KOPT-K1 (cell line): Measurements from ENCODE around the gene ABL1.

ENCODE experiments used
- H3K27ac ChIP-seq: fragments of 200-600 bp; sonication (generic); 2 replicates; pipeline ENCODE4 v1.5.1; 2016; ENCODE audit warnings: antibody characterized with exemption, mild to moderate bottlenecking, low read depth, low read length; ENCODE audit not compliant: poor library complexity, severe bottlenecking
- H3K36me3 ChIP-seq: fragments of 200-600 bp; sonication (generic); 2 replicates; pipeline ENCODE4 v1.5.1; 2017; ENCODE audit warnings: antibody characterized with exemption, mild to moderate bottlenecking, low read length, moderate library complexity; ENCODE audit not compliant: insufficient read depth
- H3K9me3 ChIP-seq: fragments of 200-600 bp; sonication (generic); 2 replicates; pipeline ENCODE4 v1.5.1; 2017; ENCODE audit warnings: antibody characterized with exemption, low read length, mild to moderate bottlenecking; ENCODE audit not compliant: insufficient read depth, poor library complexity, severe bottlenecking

ABL1 gene

DNA sequence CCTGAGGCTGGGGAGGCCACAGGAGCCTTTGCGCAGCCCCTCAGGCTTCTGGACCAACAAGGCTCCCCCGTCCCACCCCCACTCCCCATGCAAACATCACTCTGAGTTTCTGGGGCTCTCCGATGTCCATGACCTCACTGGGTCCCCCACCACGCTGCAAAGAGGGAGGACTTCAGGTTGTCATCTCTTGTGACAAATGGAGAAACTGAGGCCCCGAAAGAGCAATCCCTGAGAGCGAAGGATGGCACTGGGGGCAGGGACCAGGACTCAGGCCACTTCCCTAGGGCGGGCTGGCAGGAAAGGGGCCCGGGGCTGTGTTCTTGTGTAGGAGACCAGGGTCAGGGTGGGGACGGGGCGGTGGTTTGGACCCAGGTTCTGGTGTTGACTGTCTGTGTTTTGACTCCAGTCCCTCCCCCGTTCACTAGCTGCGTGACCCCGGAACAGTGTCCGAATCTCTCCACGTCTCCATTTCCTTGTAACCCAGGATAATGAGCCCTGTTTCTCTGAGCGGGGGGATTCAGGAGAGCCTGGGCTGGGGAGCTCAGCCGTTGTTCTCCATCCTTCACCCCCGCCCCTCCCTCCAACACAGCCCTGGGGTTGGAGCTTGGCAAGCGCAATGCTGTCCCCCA lies 90.1 kb downstream of the ABL1 start:
- no peaks in the 10 kb centered on the region for H3K9me3 ChIP-seq
- H3K27ac ChIP-seq, result no peak overlapping the region
- H3K36me3 ChIP-seq, result no peaks in the 10 kb centered on the region

DNA sequence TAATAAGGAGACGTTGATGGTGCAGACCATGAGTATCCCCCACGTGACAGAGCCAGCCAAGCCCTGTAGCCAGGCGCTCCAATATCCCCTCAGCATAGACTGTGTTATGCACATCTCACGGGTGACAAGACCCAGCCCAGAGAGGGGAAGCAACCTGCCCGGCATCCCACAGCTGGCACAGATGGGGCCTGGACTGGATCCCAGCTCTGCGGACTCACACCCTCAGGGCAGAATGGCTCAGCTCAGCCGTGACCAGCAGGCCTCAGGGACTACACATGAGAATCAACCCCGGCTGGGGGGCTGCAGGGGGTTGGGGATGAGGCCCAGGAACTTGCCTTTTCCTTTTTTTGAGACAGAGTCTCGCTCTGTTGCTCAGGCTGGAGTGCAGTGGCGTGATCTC lies 92.3 kb downstream of the ABL1 start:
- Histone ChIP-seq H3K9me3 (no peaks in the 10 kb centered on the region), H3K36me3 (no peaks in the 10 kb centered on the region), H3K27ac (no peak overlapping the region)

DNA sequence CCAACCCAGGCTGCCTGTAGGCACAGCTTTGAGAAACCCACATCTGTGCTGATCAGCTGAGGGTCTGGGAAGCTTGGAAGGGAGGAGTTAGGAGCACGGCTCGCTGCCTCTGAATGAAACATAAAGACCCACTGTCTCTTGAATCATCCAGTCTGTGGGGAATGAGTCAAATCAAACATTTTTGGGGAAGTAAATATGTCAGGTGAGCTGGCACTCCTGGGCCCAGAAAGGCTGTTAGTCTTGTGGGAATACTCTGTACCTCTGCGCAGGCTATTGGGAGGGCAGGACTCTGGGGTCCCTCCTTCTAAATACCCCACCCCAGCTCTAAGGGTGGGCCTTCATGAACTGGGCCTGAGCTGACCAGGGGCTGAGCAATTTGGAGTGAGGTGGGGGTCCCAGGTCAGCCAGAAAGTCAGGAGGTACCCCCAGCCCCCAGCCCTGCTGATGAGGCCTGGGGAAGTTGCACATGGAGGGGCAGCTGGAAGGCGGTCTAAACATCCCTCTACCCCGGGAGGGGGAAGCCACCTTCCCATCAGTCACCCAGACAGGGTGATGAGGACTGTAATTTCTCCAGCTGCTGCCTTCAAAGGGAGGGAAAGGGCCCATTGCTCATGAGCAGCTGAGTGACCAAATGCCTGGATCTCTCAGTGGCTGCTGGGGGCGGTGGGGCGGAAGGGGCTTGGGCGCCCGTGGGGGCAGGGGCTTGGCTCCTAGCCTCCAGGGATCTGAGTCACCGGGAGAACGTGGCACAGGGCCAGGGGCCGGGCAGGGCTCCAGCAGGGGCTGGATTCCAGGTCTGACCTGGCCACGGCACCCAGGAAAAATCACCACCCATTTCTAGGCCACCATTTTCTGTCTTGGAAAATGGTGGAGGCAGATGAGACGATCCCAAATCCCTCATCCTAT lies 93.2 kb downstream of the ABL1 start:
- Histone ChIP-seq H3K27ac (no peak overlapping the region), H3K9me3 (no peaks in the 10 kb centered on the region), H3K36me3 (no peaks in the 10 kb centered on the region)

DNA sequence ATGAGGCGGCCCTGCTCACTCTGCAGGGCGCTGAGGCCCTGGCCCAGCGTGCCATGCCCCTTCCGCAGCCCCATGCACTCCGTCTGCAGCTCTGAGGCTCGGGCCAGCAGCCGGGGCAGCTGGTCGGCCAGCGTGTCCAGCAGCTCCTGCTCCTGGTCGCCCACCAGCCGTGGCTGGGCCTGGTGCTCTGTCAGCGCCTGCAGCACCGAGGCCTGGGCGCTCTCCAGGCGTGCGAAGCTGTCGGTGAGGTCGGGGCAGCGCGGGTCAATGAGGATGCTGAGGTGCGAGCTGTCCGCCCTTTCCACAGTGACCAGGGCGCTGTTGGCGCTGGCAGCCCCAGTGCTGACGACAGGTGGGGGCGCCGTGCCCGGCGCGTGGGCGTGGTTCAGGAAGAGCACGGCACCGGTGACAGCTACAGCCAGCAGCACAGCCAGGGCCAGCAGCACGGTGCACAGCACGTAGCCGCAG lies 94.6 kb downstream of the ABL1 start:
- Histone ChIP-seq H3K27ac (no peak overlapping the region), H3K36me3 (no peaks in the 10 kb centered on the region)

GRCh38 chr9:130930132-130930803 lies 95.2 kb downstream of the ABL1 start:
- Histone ChIP-seq H3K9me3 (no peaks in the 10 kb centered on the region), H3K27ac (no peak overlapping the region), H3K36me3 (no peaks in the 10 kb centered on the region)

More for the DNA sequence above, 94.6 kb downstream of the ABL1 start:
- H3K9me3 ChIP-seq, result no peaks in the 10 kb centered on the region

DNA sequence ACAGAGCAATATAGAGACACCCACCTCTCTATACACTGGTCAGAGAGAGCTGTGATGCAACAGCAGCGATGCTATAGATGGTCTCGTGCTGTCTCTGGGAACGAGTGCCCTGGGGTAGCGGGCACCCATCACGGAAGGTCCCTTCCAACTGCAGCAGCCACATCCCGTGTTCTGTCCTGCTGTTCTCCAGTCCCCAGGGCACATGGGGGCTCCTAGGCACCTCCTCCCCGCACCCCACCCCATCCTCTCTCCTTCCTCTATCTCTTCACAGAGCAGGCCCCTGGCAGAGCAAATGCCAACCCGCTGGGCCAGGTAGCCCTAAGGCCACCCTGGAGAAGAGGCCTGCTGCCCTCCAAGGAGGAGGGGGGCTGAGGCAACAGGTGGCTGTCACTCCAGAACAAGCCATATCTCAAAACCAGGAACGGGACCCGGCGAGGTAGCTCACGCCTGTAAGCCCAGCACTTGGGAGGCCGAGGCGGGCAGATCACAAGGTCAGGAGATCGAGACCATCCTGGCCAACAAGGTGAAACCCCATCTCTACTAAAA lies 95.8 kb downstream of the ABL1 start:
- Histone ChIP-seq H3K9me3 (no peaks in the 10 kb centered on the region), H3K27ac (no peak overlapping the region), H3K36me3 (no peaks in the 10 kb centered on the region)

- no peaks in the 10 kb centered on the region for H3K36me3 ChIP-seq
- no peaks in the 10 kb centered on the region for H3K9me3 ChIP-seq
- H3K27ac ChIP-seq, result no peak overlapping the region
Measured at GRCh38 chr9:130931508-130932254, 96.6 kb downstream of the ABL1 start.

DNA sequence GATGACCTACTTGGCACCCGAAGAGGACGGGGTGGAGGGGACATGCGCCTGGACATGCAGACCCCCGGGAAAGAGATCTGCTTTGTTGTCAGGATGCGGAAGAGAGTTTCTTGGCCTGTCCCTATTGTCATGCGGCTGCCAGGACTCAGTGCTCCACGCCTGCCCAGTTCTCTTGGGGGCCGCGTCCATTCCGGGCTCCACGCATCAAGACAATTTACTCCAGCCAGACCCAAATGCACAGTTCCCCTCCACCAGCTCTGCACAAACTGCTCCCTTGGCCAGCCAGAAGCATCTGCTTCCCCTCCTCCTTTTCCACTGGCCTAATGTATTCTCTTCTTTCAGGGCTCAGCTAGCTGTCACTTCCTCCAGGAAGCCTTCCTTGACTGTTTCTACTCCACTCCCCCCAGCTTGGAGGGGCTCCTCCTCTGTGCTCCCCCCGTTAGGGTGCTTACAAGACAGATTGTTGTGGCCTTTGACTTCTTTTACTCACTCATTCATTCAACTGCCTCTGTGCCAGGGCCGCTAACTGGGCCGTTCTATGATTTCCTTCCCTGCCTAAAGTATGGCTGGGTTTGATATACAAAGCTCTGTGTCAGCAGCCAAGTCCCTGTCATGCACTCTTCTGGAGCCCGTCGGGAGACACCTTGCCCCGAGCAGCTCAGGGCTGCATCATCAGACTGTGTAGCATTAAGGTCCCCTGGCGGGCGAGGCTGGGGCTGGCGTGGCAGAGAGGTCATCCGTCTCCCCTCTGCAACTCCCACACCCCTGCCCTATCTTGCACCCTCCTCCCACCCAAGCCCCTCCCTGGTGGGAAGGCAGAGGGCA lies 97.4 kb downstream of the ABL1 start:
- H3K27ac ChIP-seq, result no peak overlapping the region
- H3K9me3 ChIP-seq, result no peaks in the 10 kb centered on the region
- H3K36me3 ChIP-seq, result no peaks in the 10 kb centered on the region

GRCh38 chr9:130933114-130934046 lies 98.3 kb downstream of the ABL1 start:
- Histone ChIP-seq H3K9me3 (no peaks in the 10 kb centered on the region), H3K27ac (no peak overlapping the region), H3K36me3 (no peaks in the 10 kb centered on the region)

GRCh38 chr9:130934246-130934645 lies 99.2 kb downstream of the ABL1 start:
- Histone ChIP-seq H3K9me3 (no peaks in the 10 kb centered on the region), H3K36me3 (no peaks in the 10 kb centered on the region), H3K27ac (no peak overlapping the region)

DNA sequence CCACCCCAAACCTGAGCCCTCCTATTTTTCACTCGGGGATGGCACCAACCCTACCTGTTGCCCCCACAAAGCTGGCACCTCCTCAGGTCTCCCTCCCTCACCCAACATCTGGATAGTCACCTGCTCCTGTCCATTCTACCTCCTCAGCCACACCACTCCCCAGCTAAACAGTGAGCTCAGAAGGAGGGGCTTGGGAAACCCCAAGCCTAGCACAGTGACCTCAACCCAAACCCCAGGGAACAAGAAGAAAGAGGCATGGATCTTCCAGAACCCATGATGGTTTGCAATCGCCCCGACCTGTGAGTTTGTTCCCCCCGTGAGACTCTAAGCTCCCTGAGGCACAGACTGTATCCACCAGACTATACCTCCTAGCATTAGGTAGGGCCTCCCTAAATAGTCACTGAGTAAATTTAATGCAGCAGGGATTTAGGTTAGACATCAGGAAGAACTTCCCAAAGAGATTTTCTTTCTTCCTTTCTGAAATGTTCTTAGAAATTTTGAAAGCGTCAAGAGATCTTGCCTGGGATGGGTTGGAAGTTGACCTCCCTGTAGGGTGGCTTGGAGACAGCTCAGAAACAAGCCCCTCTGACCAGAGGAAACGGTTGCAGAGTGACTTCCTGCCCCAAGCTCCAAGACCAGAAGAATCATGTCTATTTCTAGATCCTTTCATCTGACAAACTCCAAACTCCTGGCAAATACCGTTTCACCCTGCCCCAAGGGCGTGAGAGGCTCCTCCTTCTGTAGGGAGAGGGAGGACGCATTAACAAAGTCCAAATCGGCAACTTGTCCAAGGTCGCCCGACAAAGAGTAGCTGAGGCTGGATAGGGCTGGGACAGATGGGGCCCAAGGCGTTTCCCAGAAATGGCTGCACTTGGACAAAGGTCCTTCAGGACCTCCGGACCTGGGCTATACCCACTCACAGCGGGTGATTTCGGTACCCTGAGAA lies 99.9 kb downstream of the ABL1 start:
- Histone ChIP-seq H3K9me3 (no peaks in the 10 kb centered on the region), H3K27ac (no peak overlapping the region), H3K36me3 (no peaks in the 10 kb centered on the region)

GRCh38 chr9:130935648-130936271 lies 100.7 kb downstream of the ABL1 start:
- H3K36me3 ChIP-seq, result no peaks in the 10 kb centered on the region
- no peak overlapping the region for H3K27ac ChIP-seq

More at GRCh38 chr9:130935648-130936271, 100.7 kb downstream of the ABL1 start:
- H3K9me3 ChIP-seq, result no peaks in the 10 kb centered on the region
